Transverse colon (tissue), 4 donors: ENCODE results near the gene ACTN4. TPM values are rescaled to one million over a fixed set of nuclear protein-coding genes. Genes with fewer than 3 reads are reported as not detected.

Experiments
- DNase-seq: peaks from one replicate; pipeline ENCODE4 v3.0.0-alpha.2; 2019
- H3K27ac ChIP-seq, 4 donors: fragments of 200-600 bp; sonication (generic); 2 replicates each; pipeline ENCODE4 v1.5.1; 2016 to 2018; ENCODE audit warnings: inconsistent platforms in 4 of 4
- H3K27me3 ChIP-seq: fragments of 200-600 bp; sonication (generic); 2 replicates; pipeline ENCODE4 v1.5.1; 2017; ENCODE audit warnings: inconsistent platforms
- H3K36me3 ChIP-seq, 4 donors: fragments of 200-600 bp; sonication (generic); 2 replicates each; pipeline ENCODE4 v1.5.1; 2017 to 2019; ENCODE audit warnings: inconsistent platforms in 4 of 4
- H3K4me1 ChIP-seq, 4 donors: fragments of 200-600 bp; sonication (generic); 2 replicates each; pipeline ENCODE4 v1.5.1; 2017 to 2020; ENCODE audit warnings: inconsistent platforms in 4 of 4
- H3K4me3 ChIP-seq, 4 donors: fragments of 200-600 bp; sonication (generic); 1 replicate in 1 of 4; 2 replicates in 3 of 4; pipeline versions ENCODE4 v1.5.1 to v1.6.1; 2017 to 2019; ENCODE audit warnings: inconsistent platforms in 4 of 4
- H3K9me3 ChIP-seq, 2 donors: fragments of 200-600 bp; sonication (generic); 2 replicates each; pipeline ENCODE4 v1.5.1; 2017 to 2019; ENCODE audit warnings: inconsistent platforms in 2 of 2
- EP300 ChIP-seq: sonication (generic); formaldehyde crosslinking; IDR thresholded peaks from one replicate; pipeline ENCODE4 v1.6.1; 2017; ENCODE audit warnings: antibody characterized with exemption, low read depth
- POLR2A ChIP-seq: fragments of 450-650 bp; IDR thresholded peaks from one replicate; pipeline ENCODE4 v1.6.1; 2016; ENCODE audit warnings: antibody characterized with exemption, mild to moderate bottlenecking, moderate library complexity
- POLR2AphosphoS5 ChIP-seq, 3 donors: sonication (generic); formaldehyde crosslinking; IDR thresholded peaks; one replicate each; pipeline ENCODE4 v1.6.1; 2016; ENCODE audit warnings: antibody characterized with exemption in 3 of 3
- WGBS, 2 donors: methylation state at CpG; one replicate each; pipeline ENCODE4 v1.1.5; 2018; ENCODE audit warnings: low coverage in 1 of 2; 5-methylcytosine and 5-hydroxymethylcytosine counted together
- in situ Hi-C, 4 donors: fragments of 200-750 bp; cut with MboI; loops; one replicate each; pipeline versions ENCODE4 v1.15.0 to v1.15.1; 2017; ENCODE audit warnings: low sequenced_read_pairs in 3 of 4, low pct_ligation_motif_present in 1 of 4, low pct_unique_long_range_greater_than_20kb in 1 of 4
- intact Hi-C: fragments of 100-400 bp; cut with DNase I; formaldehyde crosslinking; loops from one replicate; pipeline ENCODE4 v1.15.1; 2023; ENCODE audit warnings: low total_unique reads
- total RNA-seq, 4 donors: library from RNA; depleted of rRNA; stranded (reverse); fragments of >200 nt; gene quantifications; one replicate each; pipeline ENCODE4 v1.1.0, GENCODE V29; 2016
- TF ChIP-seq, protein P1 (sequence below), 5 experiments: fragments of 200-600 bp in 3 of 5; fragments of 450-650 bp in 2 of 5; sonication (generic) in 3 of 5; IDR thresholded peaks; 1 replicate in 2 of 5; 2 replicates in 3 of 5; pipeline ENCODE4 v1.5.1; 2016 to 2017; ENCODE audit warnings: antibody characterized with exemption in 5 of 5, inconsistent platforms in 3 of 5, mild to moderate bottlenecking in 2 of 5, moderate library complexity in 1 of 5

Gene ACTN4
- total RNA-seq, 4 donors from 2014 or later, result 458 to 1,080 (median 723) TPM

DNA sequence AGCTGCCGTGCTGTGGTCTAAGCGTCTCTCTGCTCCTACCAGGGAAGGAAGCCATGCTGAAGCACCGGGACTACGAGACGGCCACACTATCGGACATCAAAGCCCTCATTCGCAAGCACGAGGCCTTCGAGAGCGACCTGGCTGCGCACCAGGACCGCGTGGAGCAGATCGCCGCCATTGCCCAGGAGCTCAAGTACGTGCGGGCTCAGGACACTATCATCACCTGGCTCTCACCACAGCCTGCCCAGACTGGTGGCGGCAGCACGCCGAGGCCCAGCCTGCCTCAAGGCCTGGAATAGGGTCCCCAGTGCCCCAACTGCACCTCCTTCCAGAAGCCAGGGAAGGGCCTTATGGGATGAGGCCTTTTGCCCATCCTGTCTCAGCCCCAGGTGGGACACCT, 74.0 kb downstream of the ACTN4 start:
- DNase-seq, result no peak
- peak overlapping the region; percentile 21 to 75 (median 42) for H3K27ac ChIP-seq
- TF ChIP-seq POLR2AphosphoS5 (IDR thresholded peaks at IDR 0.05), result no peak
- TF ChIP-seq, protein P1, sequence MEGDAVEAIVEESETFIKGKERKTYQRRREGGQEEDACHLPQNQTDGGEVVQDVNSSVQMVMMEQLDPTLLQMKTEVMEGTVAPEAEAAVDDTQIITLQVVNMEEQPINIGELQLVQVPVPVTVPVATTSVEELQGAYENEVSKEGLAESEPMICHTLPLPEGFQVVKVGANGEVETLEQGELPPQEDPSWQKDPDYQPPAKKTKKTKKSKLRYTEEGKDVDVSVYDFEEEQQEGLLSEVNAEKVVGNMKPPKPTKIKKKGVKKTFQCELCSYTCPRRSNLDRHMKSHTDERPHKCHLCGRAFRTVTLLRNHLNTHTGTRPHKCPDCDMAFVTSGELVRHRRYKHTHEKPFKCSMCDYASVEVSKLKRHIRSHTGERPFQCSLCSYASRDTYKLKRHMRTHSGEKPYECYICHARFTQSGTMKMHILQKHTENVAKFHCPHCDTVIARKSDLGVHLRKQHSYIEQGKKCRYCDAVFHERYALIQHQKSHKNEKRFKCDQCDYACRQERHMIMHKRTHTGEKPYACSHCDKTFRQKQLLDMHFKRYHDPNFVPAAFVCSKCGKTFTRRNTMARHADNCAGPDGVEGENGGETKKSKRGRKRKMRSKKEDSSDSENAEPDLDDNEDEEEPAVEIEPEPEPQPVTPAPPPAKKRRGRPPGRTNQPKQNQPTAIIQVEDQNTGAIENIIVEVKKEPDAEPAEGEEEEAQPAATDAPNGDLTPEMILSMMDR (IDR thresholded peaks at IDR 0.05), result no peak
- TF ChIP-seq EP300, result no peak
- no peak for TF ChIP-seq POLR2A
- intact Hi-C loops, result loop anchor here (5.0 kb wide), 1 partner anchor 406 kb away; the partner anchor contains the start of gene PAK4
- H3K9me3 ChIP-seq, result no peaks in the 10 kb centered on the region
- no peaks in the 10 kb centered on the region for H3K27me3 ChIP-seq
- H3K36me3 ChIP-seq, result peaks cover 0 to 59% (median 34%) of the 10 kb centered on the region in 4 donors
- 82 to 91% methylated on average over 2 to 20 of the region's 20 CpGs for WGBS, 2 donors
- in situ Hi-C loops, result no loop called here
- peaks cover 0 to 5% (median 0%) of the 10 kb centered on the region in 4 donors for H3K4me1 ChIP-seq
- H3K4me3 ChIP-seq, result no peak overlapping the region

DNA sequence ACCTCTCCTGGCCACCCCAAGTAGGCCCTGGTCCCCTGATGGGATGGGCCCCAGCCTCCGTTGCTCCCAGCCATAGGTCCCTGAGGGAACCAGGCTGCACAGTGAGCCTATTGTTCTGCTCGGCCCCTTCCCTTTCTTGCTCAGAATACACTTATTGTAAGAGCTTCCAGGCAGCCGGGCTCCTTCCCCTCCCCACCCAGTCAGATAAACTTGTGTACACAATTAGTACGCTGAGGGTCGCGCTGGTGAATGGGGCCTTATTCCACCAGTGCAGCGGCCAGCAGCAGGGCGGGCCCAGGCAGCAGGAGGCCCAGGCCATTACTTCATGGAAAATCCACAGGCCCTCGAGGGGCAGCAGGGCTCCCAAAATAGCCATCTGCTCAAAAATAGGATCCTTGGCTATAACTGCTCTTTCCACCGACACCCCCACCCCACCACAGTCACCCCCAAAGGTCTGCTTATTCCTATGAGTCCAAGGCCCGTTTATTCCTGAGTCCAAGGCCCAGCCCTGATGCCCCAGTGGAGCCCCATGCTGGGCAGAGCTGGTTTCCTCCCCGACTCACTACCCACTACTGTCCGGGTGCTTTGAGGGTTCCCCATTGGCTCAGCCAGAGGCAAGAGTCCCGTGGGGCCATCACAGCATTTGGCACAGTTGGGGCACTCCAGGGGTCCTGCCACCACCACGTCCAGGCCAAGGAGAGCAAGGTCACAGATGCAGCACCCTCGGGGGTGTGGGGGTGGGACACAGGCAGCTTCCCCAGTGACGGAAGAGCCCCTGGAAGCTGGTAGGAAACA, 74.7 kb downstream of the ACTN4 start:
- in situ Hi-C loops (no loop called here), intact Hi-C loops (loop anchor here (5.0 kb wide), 1 partner anchor 405 kb away; the partner anchor contains the start of gene PAK4)
- no peaks in the 10 kb centered on the region for H3K9me3 ChIP-seq
- WGBS, 2 donors, result 25 to 68% methylated on average over 4 to 16 of the region's 17 CpGs
- peaks cover 0 to 5% (median 0%) of the 10 kb centered on the region in 4 donors for H3K4me1 ChIP-seq
- H3K36me3 ChIP-seq, result peaks cover 0 to 60% (median 35%) of the 10 kb centered on the region in 4 donors
- TF ChIP-seq POLR2AphosphoS5 (IDR thresholded peaks at IDR 0.05), result no peak
- TF ChIP-seq EP300, result no peak
- TF ChIP-seq, protein P1 (IDR thresholded peaks at IDR 0.05), result no peak
- TF ChIP-seq POLR2A, result no peak
- H3K27me3 ChIP-seq, result no peaks in the 10 kb centered on the region
- H3K27ac ChIP-seq, result peak overlapping the region; percentile 27 to 75 (median 42)
- no peak overlapping the region for H3K4me3 ChIP-seq
- no peak for DNase-seq

DNA sequence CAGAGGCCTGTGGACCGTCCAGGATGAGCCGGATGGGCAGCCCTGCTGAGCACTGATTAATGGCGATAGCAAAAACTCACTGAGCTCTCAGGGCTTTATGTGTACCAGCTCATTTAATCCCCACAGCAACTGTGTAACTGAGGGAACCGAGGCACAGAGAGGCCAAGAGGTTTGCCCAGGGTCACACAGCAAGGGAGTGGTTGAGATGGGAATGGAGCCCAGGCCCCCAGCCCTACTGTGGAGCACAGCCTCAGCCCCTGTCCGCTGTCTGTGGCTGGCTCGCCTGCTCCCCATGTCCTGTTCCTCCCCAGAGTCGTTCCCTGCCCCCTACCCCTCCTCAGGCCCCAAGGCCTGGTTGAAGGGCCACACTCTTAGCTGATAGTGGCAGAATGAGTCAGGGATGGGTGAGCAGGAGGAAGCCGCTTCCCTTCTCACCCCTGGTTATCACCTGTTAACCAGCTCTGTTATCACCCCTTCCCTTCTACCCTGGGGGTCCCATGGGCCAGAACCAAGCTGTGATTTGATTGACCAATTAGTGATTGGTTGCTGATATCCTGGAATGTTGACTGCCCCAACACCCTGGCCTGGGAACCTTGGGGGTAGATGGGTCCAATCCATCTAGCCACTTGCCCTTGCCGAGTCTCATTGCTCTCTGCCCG, 75.6 kb downstream of the ACTN4 start:
- intact Hi-C loops, result loop anchor here (5.0 kb wide), 1 partner anchor 404 kb away; the partner anchor contains the start of gene PAK4

More for the DNA sequence above, 75.6 kb downstream of the ACTN4 start:
- in situ Hi-C loops, result no loop called here
- peaks cover 0 to 67% (median 35%) of the 10 kb centered on the region in 4 donors for H3K36me3 ChIP-seq
- 87% methylated on average over 10 of the region's 10 CpGs; no CpG with 5 or more reads in 1 of the 2 donors for WGBS, 2 donors
- peak overlapping the region; percentile 27 to 54 (median 38) for H3K27ac ChIP-seq
- no peak for DNase-seq
- H3K27me3 ChIP-seq, result no peaks in the 10 kb centered on the region
- no peaks in the 10 kb centered on the region for H3K9me3 ChIP-seq
- TF ChIP-seq POLR2A (no peak), EP300 (no peak), POLR2AphosphoS5 (IDR thresholded peaks at IDR 0.05) (no peak)
- TF ChIP-seq, protein P1 (IDR thresholded peaks at IDR 0.05), result no peak
- no peak overlapping the region for H3K4me3 ChIP-seq
- peaks cover 0 to 8% (median 0%) of the 10 kb centered on the region in 4 donors for H3K4me1 ChIP-seq
